HG02938 (cell line): ENCODE data around the gene PRKCZ.

Experiments
- ATAC-seq: cut with Tn5 transposase; IDR thresholded peaks from one replicate; pipeline ENCODE4 v1.9.1; 2021; ENCODE audit warnings: mild to moderate bottlenecking, moderate library complexity; ENCODE audit not compliant: unreplicated experiment

The PRKCZ gene

GRCh38 chr1:2049718-2050431, at the start of gene PRKCZ:
Gene PRKCZ, plus strand, starts transcription at chr1:2050411. Its CDS starts 220 bp downstream, at chr1:2050631.
- ATAC-seq: no peak

DNA sequence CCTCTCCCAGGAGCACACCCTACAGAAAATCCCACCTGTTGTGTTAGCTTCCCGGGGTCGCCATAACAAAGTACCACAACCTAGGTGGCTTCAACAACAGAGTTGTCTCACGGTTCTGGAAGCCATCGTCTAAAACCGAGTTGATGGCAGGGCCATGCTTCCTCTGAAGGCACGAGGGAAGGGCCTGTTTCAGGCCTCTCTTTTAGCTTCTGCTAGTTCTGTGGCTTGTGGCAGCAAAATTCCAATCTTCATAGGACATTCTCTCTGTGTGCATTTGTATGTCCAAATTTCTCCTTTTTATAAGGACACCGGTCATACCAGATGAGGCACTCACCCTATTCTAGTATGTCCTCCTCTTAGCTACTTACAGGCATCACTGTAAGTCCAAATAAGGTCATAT, 49.8 kb upstream of the PRKCZ start:
- ATAC-seq: no peak

- ATAC-seq: no peak
These were observed 49.4 kb upstream of the PRKCZ start for GRCh38 chr1:2000850-2001249.

DNA sequence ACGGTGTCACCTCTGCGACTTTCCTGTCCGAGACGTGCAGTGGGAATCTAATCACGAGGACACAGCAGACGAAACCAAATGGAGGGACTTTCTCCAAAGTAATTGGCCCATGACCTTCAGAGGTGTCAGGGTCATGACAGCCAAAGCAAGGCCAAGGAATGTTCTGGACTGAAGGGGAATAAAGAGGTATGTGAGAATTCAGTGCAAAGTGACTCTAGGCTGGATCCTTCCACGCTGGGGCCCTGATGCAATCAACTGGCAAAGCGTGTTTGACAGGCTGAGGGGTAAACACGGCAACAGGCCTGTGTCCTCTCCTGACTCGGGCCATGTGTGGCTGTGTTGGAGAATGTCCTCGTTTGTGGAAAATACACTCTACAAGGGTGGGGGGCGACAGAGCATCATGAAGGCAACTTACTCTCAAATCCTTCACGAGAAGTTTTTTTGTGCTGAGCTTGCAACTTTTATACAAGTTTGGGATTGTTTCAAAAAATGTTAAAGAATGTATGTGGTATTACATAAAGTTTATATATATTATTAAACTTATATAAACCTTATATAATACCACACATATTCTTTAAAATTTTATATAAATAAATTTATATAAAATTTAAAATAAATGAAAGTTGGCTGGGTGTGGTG, 48.3 kb upstream of the PRKCZ start:
- ATAC-seq: no peak

- ATAC-seq: no peak
These were observed 46.6 kb upstream of the PRKCZ start, which contains the start of gene CFAP74 for GRCh38 chr1:2003541-2004131. Gene CFAP74, minus strand, starts transcription at chr1:2003786. Its CDS starts 12,830 bp downstream, at chr1:1990956.

DNA sequence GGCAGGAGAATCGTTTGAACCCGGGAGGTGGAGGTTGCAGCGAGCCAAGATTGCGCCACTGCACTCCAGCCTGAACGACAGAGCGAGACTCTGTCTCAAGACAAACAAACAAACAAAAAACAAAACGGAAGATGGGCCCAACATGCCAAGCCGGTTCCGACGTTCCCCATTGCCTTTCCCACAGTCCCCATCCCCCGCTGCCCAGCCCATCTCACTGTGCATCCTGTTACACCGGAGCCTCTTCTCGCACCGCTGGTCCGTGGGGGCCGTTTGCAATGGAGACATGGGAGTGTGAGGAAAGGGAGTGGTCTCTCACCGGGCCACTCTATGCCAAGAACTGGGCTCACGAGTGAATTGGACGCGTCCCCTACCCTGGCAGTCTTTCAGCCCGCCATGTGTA, 45.4 kb upstream of the PRKCZ start:
- ATAC-seq: no peak

DNA sequence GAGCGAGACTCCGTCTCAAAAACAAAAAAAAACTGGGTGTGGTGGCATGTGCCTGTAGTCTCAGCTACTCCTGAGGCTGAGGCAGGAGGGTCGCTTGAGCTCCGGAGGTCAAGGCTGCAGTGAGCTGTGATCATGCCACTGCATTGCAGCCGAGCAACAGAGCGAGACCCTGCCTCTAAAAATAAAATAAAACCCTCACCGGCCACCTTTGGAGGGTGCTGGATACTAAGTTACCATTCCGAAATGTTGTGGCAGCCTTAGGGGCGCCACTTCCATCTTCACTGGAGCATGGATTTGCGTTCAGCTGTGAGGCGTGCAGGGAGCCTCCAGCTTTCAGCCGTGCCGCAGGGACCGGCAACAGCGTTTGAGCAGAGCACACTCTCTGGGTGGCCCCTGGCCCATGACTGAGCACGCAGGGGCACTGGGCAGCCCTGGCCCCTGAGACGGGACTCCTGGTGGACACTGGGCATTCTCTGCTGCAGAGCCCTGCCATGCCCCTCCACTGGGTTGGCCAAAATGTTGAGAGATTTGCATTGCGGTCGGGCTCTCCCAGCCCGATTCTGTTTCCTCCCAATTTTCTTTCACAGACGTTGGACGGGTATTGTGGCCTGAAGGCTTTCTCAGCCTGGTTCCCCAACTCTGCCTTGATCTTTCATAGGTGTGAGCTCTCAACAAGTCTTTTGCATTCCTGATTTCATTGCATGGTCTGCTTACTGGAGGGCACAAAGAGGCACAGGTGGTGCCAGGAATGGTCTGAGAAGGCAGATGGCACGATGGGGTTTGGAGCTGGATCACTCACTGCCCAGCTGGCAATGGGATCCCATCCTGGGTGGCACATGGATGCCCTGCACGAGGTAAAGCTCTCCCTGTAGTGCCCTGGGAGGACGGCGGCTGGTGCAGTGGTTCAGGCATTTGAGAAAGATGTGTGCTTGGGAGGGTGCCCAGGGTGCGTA, 40.8 kb upstream of the PRKCZ start:
- ATAC-seq: no peak

GRCh38 chr1:2014181-2014580, 36.0 kb upstream of the PRKCZ start:
- no peak for ATAC-seq

DNA sequence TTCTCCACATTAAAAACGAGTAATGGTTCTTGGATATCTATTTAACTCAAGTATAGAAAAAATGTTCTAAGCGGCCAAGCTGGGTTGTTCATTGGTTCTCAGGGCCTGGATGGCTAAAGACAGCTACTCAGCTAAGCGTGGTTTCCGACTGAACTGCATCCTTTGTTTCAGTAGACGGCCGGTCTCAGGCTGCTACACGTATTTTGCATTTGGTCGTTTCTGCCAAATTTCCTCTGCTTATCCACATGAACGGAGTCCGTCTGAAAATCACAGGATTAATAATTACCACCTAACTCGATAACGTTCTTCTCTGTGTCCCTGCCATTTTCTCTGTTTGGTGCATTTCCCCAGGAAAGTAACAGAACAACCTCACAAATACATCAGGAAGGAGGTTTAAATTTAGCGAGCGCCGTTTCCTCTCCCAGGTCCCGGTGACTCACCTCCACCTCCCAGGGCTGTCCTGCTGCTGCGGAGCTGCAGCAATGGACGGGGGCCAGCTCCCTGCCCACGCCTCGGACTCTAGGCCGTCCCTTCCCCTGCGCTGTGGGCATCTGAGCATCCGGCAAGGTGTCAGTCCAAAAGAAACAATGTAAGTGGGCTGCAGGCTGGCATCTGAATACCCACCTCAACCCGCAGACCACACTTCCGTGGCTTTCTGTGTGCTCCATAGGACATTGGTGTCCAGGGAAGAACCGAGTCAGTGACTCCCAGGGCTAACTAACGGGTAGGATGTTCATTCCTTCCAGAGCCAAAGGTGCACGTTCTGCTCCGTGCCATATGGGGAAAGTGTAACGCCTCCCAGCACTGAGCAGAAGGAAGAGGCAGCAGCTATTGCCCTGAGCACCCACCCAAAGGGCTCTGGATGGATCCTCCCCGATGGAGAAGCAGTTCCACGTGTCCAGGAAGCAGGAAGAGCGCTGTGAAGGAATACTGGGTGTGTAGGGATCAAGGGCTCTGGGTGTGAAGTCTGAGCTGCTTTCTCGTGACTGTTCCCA, 35.2 kb upstream of the PRKCZ start:
- ATAC-seq: no peak

- no peak for ATAC-seq
These were observed 34.1 kb upstream of the PRKCZ start for GRCh38 chr1:2016123-2016522.

DNA sequence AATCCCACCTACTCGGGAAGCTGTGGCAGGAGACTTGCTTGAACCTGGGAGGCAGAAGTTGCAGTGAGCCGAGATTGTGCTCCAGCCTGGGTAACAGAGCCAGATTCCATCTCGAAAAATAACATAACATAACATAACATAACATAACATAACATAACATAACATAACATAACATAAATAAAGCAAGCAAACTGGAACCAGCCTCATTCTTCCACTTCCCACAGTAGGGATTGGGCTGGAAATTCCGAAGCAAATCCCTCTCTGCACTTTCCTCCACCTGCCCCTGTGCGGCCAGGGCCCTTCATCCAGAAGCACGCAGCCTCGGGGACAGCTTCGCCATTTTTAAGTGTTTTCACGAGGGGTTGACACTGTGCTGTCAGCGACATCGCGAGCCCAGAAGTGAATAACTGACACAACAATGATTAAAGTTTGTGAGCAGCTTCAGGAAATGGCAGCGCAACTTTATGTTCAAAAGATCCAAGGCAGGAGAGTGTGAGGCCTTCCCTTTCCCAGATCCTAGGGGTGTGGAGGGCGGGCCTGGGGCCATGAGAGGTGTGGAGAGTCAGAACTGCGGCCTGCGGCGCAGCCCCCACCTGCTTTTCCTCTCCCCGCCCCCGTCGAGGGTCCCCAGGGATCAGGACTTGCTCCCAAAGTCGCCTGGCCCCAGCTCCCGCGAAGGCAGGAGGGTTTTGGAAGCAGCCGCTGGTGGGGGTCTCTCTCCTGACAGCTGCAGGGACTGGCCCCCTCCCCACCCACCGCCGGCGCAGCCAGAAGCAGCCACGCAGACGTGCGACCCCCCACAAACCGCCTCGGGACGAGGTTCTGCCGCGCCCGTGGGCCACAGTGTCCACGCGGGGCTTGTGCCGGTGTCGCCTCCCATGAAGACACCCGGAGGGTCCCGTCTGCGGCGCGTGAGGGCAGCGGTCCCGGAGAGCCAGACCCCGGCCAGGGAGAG, 31.7 kb upstream of the PRKCZ start:
- ATAC-seq: no peak

DNA sequence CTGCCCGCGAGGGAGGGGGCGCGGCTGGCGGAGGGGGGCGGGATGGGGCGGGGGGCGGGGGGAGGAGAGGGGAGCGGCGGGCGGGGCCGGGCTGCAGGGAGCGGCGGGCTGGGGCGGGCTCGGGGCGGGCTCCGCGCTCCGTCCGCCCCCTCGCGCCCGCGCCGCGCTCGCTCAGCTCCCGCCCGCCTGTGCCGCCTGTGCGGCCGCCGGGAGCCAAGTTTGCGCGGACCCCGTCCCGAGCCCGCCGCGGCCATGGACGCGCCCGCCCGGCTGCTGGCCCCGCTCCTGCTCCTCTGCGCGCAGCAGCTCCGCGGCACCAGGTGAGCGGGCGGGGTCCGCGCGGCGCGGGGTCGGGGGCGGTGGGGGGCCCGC, 31.1 kb upstream of the PRKCZ start, which contains the start of gene GABRD:
Gene GABRD (plus strand): TSS at position 174 of the 372 bp plus-strand sequence. CDS start 79 bp downstream, at position 253.
- ATAC-seq: no peak

- ATAC-seq: no peak
These were observed 30.5 kb upstream of the PRKCZ start for GRCh38 chr1:2019571-2020309.

DNA sequence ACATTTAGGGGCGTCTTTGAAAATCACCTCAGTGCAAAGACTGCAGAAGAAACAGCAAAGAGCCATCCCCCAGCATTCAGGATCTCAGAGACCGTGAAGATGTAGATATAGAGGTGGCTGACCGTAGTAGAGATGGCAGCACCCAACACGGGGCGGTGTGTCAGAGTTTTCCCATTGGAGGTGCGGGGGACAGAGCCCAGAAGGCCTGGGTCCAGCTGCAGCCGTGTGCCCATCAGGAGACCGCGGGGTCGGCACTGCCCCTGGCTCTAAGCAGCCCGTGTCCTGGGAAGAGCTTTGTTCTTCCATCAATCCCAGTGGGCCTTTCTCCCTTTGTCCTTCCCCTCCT, 29.9 kb upstream of the PRKCZ start:
- no peak for ATAC-seq

GRCh38 chr1:2021550-2021949, 28.7 kb upstream of the PRKCZ start:
- no peak for ATAC-seq

GRCh38 chr1:2022063-2022770, 28.0 kb upstream of the PRKCZ start:
- ATAC-seq: no peak

GRCh38 chr1:2023187-2023586, 27.0 kb upstream of the PRKCZ start:
- ATAC-seq: no peak
